Activated gamma-delta T cell treated with anti-CD3 and anti-CD28 coated beads, Interleukin-2, amount 50 U/mL, for 16 hours (primary cell): ENCODE results near the gene FBXL7.

ENCODE experiments used
- DNase-seq: peaks from one replicate; pipeline ENCODE4 v3.0.0-alpha.2; 2020; ENCODE audit warnings: low read depth

The FBXL7 gene

DNA sequence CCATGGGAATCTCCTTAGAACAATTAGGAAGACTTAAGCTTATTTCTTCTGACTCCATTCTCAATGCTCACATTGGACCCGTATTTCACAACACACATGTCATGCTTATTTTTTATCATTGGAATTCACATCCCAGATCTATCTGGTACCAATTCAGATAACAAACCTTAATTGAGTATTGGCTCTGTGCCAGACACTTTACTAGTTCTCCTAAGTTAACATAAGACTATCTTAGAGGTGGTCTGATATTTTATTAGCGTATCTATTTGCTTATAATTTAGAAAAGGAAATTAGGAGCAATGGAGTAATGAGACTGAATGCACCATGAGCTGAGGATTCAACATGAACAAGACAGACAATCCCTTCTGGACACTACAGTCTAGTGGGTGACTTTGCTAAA lies 45.1 kb downstream of the FBXL7 start:
- no peak for DNase-seq

DNA sequence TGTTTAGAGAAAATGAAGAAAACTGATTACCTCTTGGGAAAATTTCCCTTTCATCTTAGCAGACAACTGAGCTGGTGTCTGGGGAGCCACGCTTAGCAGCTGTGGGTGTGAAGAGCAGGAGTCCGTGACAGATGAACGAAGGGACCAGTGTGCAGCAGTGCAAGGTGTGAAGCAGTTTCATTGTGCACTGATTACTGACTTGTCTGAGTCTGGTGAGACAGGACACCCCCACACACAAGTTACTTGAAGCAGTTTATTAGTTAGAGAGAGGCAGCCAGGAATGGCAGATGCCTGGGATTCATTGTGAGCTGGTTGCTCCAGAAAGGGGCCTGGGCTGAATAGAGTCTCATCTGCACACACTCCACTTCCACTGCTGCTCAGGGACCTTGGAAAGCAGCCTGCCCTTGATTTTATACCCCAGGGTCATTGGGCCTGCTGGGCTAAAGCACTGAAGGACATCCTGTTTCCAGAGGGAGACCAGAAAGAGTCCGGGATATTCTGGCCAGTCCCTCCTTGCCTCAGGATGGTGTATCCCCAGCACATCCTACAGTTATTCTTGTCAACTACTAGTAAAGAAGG lies 47.4 kb downstream of the FBXL7 start:
- DNase-seq: no peak

DNA sequence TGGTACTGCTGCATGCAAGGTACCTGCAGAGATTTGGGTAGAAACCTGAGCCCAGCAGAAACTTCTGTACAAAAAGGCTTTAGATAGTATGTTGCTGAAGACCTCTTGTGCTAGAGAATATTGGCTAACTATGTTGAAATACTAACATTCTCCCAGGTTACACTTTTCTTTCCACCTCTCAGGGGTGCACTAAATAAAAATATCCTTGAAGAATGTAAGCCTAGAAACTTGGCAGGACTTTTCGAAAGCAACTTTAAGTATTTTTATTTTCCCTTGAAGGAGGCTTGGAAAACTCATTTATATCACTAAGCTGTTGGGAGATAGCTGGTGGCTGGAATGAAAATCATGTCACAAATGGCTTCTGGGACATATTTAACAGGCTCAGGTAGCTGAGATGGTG lies 50.0 kb downstream of the FBXL7 start:
- DNase-seq: no peak

DNA sequence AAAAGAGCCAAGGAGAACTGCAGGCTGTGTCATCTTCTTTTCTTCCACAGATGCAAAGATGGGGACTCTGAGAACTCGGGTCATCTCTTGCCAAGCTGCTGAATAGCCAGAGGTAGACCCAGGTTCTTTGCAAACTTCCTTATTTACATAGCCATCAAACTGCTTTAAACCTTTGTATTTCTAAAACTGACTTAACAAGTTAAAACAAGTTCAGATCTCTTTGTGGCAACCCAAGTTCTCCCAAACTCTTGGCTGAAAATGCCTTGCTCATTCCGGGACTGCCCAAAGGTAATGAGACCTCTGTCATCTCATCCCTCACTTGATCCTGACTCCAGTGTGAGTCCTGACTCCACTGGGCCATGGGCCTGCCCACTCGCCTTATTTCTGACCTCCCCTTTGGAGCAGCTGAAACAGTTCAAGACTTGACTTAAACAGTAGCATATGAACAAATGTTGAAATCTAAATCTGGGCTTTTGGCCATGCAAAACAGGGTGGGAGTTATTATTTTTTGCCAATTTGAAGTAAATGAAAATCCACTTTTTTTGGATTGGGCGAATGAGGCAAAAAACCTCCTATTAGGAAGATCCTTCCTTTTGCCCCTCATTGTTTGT lies 50.6 kb downstream of the FBXL7 start:
- DNase-seq: no peak

DNA sequence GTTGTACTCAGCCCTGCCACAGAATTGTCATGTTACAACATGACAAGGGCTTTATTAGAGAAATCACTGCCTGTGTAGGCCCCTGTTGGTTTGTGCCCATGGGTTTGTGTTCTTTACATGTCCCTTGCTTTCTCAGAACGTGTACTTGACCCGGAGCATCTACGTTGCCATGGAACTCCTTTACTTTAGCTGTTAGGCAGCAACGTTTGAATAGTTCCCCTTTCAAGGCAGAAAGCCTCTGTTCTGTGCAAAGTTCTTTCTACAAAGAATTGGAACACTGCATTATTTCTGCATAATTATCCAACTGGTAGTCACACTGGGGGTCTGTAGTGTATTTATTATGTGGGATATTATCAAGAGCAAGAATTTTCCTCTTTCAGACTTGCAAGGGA lies 51.1 kb downstream of the FBXL7 start:
- DNase-seq: no peak

DNA sequence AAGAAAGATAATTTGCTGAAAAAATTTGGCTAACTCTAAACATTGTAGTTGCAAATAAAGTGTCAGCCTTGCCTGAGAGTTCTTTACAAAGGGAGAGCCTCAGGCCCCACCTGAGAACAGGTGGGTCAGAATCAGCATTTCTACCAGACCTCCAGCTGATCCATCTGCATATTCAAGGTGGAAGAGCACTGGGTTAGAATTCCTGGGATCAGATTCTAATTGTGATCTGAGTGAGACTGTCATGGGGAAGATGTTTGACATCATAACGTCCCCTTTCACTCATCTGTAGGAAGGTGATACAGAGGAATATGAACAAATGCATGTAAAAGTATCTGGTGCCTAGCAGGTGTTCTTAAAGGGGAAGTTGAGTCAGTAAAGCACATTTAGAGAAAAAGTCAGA lies 54.6 kb downstream of the FBXL7 start:
- no peak for DNase-seq

DNA sequence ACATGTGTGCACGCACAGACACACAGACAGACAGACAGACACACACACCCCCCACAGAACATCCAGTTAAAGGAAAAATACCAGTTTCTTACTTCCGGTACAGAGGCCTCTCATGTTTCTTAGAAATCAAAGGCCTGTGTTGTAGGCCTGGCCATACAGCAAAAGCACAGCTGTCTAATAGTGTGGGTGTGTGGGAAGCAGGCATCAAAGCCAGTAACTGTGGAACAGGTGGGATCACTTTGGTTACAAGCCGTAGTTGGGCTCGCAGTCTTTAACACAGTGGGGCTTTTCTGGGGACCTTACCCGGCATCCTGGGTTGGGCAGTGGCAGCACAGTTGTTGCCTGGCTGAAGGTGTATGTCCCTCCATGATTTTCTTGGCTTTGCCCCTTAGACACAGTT lies 55.2 kb downstream of the FBXL7 start:
- no peak for DNase-seq

DNA sequence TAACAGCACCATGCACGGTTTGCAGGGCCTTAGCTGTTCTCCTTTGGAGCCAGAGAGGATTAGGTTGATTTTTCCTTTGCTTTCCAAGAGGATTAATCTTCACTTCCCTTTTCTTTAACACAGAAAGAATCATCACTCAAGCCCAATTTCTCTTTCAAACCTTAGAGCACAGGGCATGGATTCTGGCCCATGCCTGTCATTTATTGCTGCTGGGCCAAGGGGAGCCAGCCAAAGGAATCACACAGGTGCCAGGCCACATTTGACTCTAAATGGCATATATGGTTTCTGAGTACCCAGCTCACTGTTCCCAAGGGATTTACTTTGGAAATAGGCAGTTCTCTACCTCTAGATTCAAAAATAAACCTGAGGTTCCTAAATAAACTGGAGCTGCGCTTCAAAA lies 58.3 kb downstream of the FBXL7 start:
- DNase-seq: no peak

DNA sequence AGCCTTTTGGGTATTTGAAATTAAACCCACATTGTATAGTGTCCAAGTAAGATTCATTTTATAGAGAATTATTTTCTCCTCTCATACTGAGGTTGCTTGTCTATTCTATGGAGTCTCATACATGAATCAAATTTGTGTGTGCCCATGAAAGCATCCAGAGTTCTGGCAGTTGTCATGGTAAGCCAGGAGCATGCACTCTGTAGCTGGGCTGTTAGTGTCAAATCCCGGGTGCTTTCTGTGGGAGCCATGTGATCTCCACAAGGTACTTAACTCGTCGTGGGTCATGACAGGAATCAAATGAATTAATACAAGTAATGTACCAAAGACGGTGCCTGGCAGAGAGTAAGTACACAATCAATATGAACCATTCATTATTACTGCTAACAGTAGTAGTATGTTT lies 58.7 kb downstream of the FBXL7 start:
- DNase-seq: no peak

DNA sequence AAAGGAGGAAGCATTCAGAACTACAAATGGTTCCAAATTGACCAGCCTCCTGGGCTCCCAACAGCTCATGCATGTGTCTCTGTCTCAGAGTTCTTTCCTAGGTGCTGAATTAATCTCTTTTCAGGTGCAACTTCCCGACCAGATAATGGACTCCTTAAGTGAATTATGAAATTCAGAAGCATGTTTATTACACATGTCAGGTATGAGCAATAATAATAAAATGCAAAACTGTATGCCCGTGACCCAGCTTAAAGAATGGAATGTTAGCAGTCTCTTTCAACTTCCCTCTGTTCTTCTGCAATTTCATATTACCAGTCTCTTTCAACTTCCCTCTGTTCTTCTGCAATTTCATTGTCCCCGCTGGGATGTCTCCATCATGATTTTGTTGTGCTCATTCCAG lies 60.4 kb downstream of the FBXL7 start:
- DNase-seq: no peak

DNA sequence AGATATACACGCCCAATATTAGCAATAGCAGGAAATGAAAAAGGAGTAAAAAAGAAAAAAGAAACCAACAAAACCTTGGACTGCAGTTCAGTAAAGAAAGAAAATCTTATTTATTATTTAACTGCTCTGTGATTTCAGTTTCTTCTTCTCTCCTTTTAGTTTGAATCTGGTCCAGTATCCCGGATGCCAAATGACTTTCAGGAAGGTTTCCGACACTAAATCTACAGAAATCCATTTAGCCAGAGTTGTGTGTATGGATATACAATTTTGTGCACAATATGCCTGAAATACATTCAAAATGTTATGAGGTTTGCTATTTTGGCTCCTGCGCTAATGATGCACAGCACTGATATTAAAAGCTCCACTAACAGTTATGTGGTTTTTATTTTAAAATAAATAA lies 64.5 kb downstream of the FBXL7 start:
- DNase-seq: no peak

DNA sequence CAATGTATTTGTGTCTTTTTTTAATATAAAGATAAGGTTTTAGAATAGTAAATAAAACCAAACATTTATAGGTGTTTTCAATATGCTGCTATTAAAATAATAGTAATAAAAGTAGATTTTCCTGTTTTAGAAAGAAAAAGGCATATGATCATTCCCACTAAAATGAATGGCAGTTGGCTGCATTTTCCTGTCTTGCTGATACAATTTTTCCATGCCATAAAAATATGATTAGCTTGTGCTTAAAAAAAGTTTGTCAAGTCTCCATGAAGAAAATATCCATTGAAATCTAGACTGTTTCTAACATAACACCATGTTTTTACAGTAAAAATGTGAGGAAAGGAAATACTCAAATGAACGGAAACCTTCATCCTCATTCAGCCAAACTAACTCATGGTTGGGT lies 65.0 kb downstream of the FBXL7 start:
- no peak for DNase-seq

DNA sequence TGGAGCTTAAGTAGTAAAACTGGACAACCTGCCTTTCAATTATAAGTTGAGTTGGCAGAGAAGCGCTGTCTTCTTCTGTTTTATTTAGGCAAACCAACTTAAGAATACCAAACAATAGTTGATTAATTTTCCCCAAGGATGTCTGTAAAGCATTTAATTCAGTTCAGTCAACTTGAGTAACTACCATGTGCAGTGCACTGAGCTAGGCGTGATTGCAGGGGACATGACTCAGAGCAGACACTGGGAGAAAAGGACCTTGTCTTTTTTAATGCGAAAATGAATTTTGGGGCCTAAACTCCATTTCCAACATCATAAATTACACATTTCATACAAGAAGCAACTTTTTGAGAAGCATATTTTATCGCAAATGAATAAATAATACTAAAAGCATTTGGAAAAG lies 66.3 kb downstream of the FBXL7 start:
- no peak for DNase-seq

DNA sequence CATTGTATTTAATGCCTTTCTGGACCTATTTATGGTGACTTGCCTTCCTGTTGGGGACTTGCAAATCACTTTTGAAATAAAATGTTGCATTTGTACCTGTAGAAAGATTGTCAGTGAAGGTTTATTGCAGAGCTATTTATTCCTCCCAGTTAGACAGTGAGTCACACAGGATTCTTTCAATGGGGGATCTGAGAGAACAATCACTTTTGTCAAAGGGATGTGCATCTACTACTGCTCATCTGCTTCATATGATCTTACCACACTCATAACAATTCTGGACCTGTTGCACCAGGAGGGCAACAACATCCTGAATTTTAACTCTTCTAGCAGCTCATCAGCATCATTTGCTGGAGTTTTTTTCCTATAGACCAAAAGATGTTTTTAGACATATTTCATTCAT lies 66.8 kb downstream of the FBXL7 start:
- no peak for DNase-seq

DNA sequence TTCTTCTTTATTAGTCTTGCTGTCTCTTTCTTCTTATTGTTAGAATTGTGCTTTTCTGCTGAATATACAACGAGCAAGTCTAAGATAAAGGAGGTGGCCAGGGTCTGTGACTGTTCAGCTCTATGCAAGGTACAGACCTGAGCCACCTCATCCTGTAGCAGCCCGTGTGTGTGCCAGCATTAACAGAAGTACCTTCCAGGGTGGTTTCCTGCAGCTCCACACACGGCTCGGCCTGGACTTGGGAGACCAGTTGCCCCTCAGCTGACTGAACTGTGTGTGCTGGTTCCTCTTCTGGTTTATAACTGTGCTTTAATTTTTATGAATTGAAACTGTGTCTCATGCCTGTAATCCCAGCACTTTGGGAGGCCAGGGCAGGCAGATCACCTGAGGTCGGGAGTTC lies 70.5 kb downstream of the FBXL7 start:
- no peak for DNase-seq

DNA sequence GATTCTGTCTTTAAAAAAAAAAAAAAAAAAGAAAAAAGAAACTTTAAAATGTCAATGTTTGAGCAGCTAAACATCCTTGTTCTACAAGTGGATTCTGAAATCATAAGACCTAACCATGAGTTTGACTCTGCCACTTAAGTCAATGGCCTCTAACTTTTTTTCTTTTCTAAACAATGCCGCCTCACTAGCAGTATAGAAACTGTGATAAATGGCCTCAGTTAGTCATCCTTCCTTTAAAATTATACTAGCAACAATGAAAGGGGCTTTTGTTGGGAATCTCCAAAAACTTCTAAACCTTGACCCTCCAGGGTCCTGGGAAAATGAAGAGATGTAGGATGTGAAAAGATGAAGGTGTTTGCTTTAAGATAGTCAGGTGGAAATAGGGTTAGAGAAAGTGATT lies 71.1 kb downstream of the FBXL7 start:
- DNase-seq: no peak

DNA sequence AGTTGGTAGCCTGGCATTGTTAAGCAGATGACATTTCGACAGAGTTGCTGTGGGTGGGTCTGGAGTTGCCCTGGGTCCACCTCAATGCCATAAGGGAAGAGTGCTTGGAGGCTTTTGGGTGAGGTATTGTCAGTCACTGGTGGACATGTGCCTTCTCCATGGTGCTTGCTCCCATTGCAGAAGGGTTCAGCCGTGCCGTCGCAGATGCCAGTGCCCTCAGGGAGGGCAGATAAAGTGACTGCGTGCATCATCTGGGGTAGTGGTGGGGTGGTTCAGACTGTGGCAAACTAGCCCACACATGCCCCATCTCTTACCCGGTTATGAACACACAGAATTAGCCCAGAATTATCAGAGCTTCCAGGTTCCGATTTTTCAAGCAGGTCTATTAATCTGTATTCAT lies 71.6 kb downstream of the FBXL7 start:
- no peak for DNase-seq

DNA sequence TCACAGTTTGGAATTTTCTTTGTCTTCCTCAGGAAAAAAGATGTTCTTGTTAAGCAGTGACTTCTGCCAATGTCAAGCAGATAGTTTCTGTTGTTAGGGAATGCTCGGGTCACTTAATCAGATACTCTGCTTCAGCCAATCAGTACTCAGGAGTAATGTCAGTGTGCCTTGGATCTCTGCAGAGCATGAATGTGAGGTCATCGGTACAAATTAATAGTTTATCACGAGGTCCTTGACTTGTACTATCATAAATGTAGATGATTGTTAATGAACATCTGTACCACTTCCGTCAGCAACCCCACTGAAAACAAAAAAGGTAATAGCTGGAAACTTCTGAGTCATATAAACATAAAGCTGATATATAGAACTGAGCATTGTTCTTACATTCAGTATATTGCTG lies 73.6 kb downstream of the FBXL7 start:
- no peak for DNase-seq

DNA sequence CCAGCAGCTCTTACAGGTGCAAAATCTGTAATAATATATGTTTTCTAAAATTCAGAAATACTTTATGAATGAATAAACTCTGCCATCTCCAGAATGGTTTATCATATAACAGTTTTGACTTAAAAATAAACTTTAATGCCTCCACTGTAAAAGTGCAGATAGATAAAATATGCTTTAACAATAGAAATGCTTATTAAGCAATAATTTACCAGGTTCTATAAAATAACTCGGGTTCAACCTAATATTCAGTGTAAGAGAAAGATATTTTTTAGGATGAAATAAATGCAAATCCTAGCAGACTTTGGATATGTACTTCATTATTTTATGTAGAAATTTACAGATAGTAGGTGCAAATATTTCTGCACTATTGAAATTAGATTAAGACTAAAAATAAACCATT lies 74.1 kb downstream of the FBXL7 start:
- no peak for DNase-seq

DNA sequence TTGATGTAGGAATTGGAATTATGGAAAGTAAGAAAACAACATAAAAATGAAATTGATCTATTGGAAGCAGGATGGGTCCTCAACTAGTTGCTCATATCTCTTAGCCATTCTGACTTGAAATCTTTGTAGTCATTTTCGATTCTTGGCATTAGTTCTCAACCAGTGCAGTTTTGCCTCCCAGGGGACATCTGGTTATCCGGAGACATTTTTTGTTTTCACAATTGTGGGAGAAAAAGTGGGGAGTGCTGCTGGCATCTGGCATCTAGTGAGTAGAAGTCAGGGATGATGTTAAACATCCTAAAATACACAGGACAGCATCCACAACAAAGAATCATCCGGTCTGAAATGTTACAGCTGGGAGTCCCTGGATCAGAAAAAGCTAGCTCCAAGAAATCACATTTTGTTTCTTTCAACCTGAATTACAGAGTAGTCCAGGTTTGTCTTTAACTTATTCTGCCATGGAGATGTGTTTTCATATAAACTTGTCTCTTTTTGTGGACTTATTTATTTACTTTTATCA lies 74.9 kb downstream of the FBXL7 start:
- no peak for DNase-seq

DNA sequence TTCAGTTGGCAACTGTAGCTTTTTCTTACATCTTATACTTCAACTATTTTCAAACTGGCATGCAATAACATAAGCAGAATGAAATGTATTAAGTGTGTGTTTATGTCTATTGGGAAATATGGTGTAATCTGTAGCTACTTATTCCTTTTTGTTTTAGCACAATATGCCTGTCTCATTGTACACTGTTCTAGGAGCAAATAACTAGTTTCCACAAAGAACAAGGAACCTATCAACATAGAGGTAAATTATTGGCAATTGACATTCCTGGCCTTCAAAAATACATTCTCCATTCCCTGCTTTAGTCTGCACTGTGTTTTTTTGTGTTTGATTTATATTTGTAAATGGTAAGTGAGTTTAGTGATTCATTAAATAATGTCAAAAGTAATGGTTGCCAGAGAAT lies 75.7 kb downstream of the FBXL7 start:
- DNase-seq: no peak

DNA sequence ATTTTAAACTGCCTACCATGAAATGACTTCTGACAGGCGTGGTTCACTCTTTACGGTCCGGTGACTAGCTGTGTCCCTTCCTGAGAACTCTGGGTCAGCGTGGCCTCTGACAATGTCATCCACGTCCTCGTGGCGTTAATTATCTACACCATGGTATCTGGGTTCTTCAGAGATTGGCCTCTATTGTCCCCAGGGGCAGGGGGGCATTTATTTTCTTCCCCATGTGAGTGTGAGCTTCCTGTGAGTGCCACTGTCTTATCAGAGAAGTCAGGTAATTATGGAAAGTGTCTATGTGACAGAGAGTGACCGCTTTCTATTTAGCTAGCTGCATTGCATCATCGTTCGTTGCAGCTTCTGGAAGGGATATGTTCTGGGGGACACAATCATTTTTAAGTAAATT lies 77.2 kb downstream of the FBXL7 start:
- no peak for DNase-seq

DNA sequence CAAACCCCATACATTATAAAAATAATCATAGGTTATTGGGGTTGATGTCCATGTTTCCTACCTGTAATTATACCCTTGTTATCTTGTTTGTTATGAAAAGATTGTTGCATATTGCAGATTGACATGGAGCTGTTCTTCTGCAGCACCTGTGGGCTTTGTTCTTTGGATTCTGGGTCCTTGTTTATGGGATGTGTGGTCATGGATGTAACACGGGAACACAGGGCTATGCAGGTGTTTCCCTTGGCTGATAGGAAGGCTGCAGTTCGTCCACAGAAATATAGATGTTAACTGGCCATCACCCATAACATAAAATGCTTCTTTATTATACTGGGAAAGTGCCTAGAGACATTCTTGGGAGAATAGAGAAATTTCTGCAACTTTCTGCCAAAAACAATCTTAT lies 77.9 kb downstream of the FBXL7 start:
- DNase-seq: no peak

DNA sequence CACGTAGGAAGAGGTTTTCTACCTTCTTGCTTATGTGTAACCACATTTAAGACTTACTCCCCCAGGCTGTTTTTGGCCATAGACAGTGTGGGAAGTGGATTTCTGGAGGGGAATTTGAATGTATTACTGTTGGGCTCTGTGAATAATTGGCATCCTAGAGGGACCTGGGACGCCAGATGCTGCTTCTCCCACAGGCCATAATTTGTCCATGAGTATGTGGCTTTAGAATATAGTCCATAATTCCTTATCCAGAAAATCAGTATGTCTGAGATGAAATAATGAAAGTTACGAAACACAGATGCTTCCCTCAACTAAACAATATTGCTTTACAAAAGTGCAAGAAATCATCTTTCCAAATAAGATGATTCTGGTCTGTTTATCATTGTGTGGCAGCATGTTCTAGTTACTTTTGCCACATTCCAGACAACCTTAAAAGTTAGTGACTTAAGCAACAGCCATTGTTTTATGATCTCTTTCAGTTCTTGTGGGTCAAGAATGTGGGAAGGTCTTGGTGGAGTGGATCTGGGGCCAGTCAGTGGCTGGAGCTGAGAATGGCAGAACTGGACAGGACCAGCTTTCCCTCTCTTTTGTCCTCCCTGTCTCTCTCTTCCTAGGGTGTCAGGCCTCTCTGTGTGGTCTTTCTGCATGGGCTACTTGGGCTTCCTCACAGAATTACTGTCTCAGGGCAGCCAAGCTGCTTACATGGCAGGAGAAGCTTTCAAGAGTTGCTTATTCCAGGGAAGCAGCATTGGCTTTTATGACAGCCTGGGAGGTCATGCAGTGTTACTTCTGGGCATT lies 79.4 kb downstream of the FBXL7 start:
- no peak for DNase-seq
